Naive thymus-derived CD8-positive, alpha-beta T cell (primary cell): Measurements from ENCODE around the gene ZFHX3. TPM values are rescaled to one million over a fixed set of nuclear protein-coding genes. Genes with fewer than 3 reads are reported as not detected.

Source experiments
- ATAC-seq, 2 donors: fragments of 150-1000 bp; cut with Tn5 transposase in 1 of 2; sonication (Bioruptor Pico), chemical (Tn5 transposase) in 1 of 2; 1 replicate in 1 of 2; 2 replicates in 1 of 2; pipeline ENCODE4 v1.10.0; 2021; ENCODE audit warnings: mild to moderate bottlenecking in 2 of 2, moderate library complexity in 2 of 2
- POLR2A ChIA-PET: fragments of 350-600 bp; sonication (Branson Sonifier 250); formaldehyde crosslinking; loops from one replicate; lab custom pipeline; 2021; ENCODE audit warnings: antibody characterized with exemption; lab: Charles Lee
- DNase-seq, 10 donors: peaks; one replicate each; pipeline versions ENCODE4 v3.0.0 to v3.0.0-alpha.2; 2020 to 2022
- H3K27ac Mint-ChIP-seq, 10 donors: one replicate each; pipeline ENCODE4 v1.8.0; 2020 to 2022; ENCODE audit warnings: mild to moderate bottlenecking in 10 of 10, mixed read lengths in 10 of 10, moderate library complexity in 4 of 10, inconsistent platforms in 1 of 10
- H3K27me3 Mint-ChIP-seq, 5 donors: one replicate each; pipeline ENCODE4 v1.8.0; 2021 to 2022; ENCODE audit warnings: mixed read lengths in 5 of 5
- H3K36me3 Mint-ChIP-seq, 3 donors: one replicate each; pipeline ENCODE4 v1.8.0; 2020 to 2022; ENCODE audit warnings: mixed read lengths in 3 of 3, mild to moderate bottlenecking in 2 of 3, inconsistent platforms in 1 of 3
- H3K4me1 Mint-ChIP-seq, 4 donors: one replicate each; pipeline ENCODE4 v1.8.0; 2021 to 2022; ENCODE audit warnings: mixed read lengths in 4 of 4
- H3K4me3 Mint-ChIP-seq, 10 donors: one replicate each; pipeline ENCODE4 v1.8.0; 2020 to 2022; ENCODE audit warnings: mild to moderate bottlenecking in 10 of 10, mixed read lengths in 10 of 10, moderate library complexity in 6 of 10, inconsistent platforms in 1 of 10
- H3K9me3 Mint-ChIP-seq, 9 donors: one replicate each; pipeline ENCODE4 v1.8.0; 2020 to 2022; ENCODE audit warnings: mixed read lengths in 9 of 9, mild to moderate bottlenecking in 3 of 9, inconsistent platforms in 1 of 9, moderate library complexity in 1 of 9
- polyA plus RNA-seq, 3 donors: library from polyadenylated mRNA; unstranded; fragments of 300-500 nt; fragmentation: Illumina TruSeq; gene quantifications; one replicate each; pipeline ENCODE4 v1.2.3, GENCODE V29; 2021
- total RNA-seq, 8 experiments: library from RNA in 2 of 8; stranded (reverse) in 2 of 8; gene quantifications; one replicate each; pipeline ENCODE4 v1.2.3 and lab custom pipeline; 2021 to 2026

Gene ZFHX3
- total and polyA plus RNA-seq, 5 experiments from 2014 or later = 0.05 to 0.38 (median 0.34) TPM; not detected in 2

DNA sequence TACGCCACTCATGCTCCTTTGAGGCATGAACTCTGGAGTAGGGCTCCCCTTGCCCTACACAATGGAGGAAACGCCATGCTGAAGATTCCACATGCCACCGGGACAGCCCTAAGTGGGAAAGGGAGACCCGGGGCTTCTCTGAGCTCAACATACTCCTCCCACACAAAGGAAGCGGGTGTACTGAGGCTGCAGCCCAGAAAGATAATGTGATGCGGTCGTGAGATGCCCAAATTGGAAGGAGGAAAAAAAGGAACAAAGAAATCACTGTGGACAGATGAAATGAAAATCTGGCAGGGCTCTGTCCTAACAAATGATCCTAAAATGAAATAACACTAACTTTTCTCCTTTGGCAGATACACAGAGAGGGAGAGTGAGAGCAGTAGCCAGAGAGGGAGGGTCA lies 182.1 kb downstream of the ZFHX3 start:
- Mint-ChIP-seq H3K27ac (no peak overlapping the region), H3K36me3 (no peaks in the 10 kb centered on the region), H3K27me3 (peaks cover 0 to 10% (median 5%) of the 10 kb centered on the region in 5 donors), H3K9me3 (peaks cover 0 to 7% (median 0%) of the 10 kb centered on the region in 9 donors), H3K4me3 (no peak overlapping the region), H3K4me1 (peaks cover 0 to 4% (median 0%) of the 10 kb centered on the region in 4 donors)
- no peak for DNase-seq
- POLR2A ChIA-PET = no interaction called here
- ATAC-seq = no peak

DNA sequence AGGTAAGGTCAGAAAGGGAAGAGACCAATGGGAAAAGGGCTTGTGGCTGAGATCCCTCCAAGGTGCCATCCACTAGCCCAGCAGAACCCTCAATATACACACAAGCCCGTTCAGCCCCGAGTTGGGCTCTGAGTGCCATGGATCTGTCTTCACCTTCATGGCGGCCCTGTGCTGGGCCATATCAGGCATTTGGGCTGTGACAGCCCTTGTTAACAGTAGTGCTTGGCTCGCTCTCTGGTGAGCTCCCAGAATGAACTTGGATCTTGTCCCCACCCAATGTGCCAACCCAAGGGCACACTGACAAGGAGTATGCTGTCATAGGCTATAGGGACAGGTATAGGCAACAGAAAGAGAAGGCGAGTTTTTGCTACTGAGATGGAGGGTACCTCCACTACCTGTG lies 182.7 kb downstream of the ZFHX3 start:
- no peak for ATAC-seq
- H3K27ac Mint-ChIP-seq = peak overlapping the region in 1 of 10 donors; percentile 6
- peaks cover 0 to 11% (median 5%) of the 10 kb centered on the region in 5 donors for H3K27me3 Mint-ChIP-seq
- peaks cover 0 to 7% (median 0%) of the 10 kb centered on the region in 9 donors for H3K9me3 Mint-ChIP-seq
- no peak overlapping the region for H3K4me3 Mint-ChIP-seq
- POLR2A ChIA-PET = no interaction called here
- H3K4me1 Mint-ChIP-seq = peaks cover 0 to 4% (median 0%) of the 10 kb centered on the region in 4 donors
- DNase-seq = no peak
- no peaks in the 10 kb centered on the region for H3K36me3 Mint-ChIP-seq

DNA sequence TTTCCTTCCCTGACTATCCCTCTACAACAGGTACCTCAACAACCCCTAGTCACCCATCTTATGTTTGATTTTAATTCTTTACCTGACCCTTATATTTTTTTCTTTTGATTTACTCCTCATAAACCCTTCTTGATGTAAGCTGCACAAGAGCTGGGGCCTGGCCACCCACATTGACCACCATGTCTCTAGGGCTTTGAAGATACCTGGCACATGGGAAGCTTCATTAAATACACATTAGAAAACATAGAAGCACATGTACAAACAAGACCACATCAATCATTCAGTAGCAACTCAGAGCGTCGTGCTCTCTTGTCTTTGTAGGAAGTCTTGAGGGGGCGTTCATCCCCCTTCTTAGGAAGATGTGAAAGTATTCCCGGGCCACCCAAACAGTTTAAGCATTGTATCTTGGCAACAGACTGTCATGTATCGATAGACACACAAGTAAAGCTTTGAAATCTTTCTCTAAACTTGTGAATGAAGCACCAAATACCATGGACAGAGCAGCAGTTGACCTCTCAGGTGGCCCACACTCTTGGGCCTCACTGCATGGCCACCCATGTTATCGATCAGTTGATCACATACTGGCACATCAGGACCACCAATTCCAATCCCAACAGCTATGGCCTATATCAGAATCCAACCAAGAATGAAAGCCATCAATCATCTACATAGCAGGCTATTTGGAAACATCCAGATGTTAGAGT lies 183.6 kb downstream of the ZFHX3 start:
- no peak for ATAC-seq
- Mint-ChIP-seq H3K4me3 (no peak overlapping the region), H3K27me3 (peaks cover 0 to 17% (median 5%) of the 10 kb centered on the region in 5 donors), H3K9me3 (peaks cover 0 to 7% (median 0%) of the 10 kb centered on the region in 9 donors), H3K27ac (no peak overlapping the region), H3K4me1 (peaks cover 0 to 4% (median 0%) of the 10 kb centered on the region in 4 donors), H3K36me3 (no peaks in the 10 kb centered on the region)
- DNase-seq = no peak
- POLR2A ChIA-PET = no interaction called here

DNA sequence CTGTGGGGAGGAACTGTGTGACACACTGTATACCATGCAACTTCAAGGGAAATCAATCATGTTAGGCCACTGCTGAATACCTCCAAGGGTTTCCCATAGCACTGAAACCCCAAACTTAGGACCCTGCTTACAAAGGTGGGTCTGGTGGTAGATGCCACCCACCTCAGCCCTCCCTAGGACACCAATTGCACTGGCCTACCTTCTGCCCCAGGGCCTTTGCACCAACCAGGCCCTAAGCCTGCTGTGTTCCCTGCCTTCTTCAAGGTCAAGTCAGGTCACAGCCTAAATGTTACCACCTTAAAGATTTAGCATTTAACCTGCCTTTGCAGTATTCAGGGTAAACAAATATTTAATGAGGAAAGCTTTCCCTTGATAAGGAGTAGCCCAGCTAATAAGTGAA lies 185.8 kb downstream of the ZFHX3 start:
- H3K9me3 Mint-ChIP-seq = peaks cover 0 to 7% (median 0%) of the 10 kb centered on the region in 9 donors
- DNase-seq (no peak), ATAC-seq (no peak)
- H3K27ac Mint-ChIP-seq = no peak overlapping the region
- H3K36me3 Mint-ChIP-seq = no peaks in the 10 kb centered on the region
- peaks cover 0 to 4% (median 0%) of the 10 kb centered on the region in 4 donors for H3K4me1 Mint-ChIP-seq
- H3K27me3 Mint-ChIP-seq = peaks cover 0 to 22% (median 5%) of the 10 kb centered on the region in 5 donors
- POLR2A ChIA-PET = no interaction called here
- no peak overlapping the region for H3K4me3 Mint-ChIP-seq

DNA sequence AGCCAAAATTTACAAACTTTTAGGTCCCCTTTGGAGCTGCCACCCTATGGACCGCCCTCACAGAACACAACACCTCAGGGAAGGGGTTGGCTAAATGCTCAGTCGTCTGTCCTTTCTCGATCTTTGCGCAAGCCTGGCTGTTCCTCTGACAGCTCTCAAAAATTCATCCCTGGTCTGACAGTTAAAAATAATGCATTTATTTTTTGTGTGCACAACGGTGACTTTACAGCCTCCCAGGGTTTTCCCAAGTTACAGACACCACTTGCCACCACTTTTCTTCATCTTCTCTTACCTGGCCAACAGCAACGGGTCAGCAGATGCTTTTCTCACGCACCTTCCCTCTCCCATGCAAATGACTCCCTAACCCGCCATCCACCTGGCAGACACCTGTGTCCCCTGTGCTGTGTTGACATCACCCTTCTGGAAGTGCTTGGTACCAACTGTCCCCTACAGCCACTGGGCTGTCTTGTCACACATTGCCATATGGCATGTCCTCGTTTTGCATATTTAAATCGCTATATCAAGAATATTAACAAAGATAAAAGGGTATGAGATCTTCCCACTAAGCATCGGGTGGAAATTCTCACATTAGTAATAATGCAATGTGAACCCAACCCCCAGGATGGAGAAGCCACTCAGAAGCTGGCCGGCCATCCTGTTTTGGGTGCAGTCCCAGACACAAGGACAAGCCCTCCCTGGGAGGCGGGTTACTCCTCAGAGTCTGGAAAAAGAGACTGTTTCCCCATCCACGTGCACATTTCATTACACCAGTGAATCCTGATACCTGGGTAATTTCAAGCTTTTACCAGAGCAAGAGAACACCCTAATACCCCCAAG lies 187.0 kb downstream of the ZFHX3 start:
- ATAC-seq (no peak), DNase-seq (no peak)
- no peak overlapping the region for H3K4me3 Mint-ChIP-seq
- peaks cover 0 to 5% (median 0%) of the 10 kb centered on the region in 9 donors for H3K9me3 Mint-ChIP-seq
- peaks cover 0 to 4% (median 0%) of the 10 kb centered on the region in 4 donors for H3K4me1 Mint-ChIP-seq
- H3K27ac Mint-ChIP-seq = no peak overlapping the region
- H3K36me3 Mint-ChIP-seq = no peaks in the 10 kb centered on the region
- H3K27me3 Mint-ChIP-seq = peaks cover 0 to 22% (median 7%) of the 10 kb centered on the region in 5 donors
- POLR2A ChIA-PET = no interaction called here

DNA sequence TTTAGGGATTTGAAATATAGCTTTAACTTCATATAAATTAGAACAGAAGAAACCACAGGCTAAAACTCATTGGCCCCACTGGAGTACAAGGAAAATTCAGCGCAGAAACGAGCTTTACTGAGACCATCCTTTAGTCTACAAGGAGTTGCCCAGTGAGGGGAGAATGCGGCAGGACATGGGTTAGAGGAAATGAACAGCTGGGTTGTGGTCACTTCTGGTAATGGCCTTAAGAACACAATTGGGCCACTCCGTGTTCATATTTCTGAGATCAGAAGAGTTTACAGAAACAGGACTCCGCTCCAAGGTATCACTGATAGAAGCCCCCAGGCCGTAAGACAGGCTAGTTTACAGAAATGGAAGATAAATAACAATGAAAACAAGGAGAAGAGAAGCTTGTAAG lies 188.3 kb downstream of the ZFHX3 start:
- POLR2A ChIA-PET = no interaction called here

DNA sequence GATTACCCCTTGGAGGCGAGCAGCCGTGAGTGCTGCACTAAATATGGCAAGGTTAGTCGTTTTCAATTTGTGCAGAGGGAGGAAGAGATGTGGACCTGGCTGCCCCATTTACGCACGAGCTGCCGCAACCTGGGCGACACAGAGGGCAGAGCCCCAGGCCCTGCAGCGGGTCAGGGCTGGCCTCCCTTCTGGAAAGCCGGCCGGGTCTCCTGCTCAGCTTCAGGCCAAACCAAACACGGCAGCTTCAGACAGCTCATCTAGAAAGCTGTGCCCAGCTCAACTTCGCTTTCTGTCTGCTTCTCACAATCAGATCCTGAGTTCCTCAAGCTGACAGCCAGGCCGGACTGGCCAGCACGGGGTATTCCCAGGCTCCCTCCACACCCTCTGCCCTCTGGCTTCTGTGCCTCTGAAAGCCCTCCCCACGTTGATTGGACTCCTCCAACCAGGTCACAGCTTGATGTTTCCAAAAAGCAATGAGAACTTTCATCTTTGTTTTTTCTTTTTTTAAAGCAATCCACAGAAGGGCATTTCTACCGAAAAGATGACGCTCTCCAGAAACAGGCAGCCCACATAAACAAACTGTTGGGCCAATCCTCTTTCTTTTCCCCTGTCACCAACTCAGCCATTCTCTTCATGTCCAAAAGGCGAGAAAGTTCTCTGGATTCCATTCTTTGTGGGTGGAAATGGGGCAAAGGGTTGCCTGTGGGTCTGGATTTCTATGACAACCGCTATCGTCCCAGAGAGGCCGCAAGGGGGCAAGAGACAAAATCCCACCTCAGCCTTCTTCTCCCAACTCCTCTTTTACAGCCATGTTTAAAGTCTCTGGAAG lies 189.0 kb downstream of the ZFHX3 start:
- peaks cover 0 to 8% (median 2%) of the 10 kb centered on the region in 4 donors for H3K4me1 Mint-ChIP-seq
- peak overlapping the region in 1 of 10 donors; percentile 32 for H3K27ac Mint-ChIP-seq
- peaks cover 0 to 3% (median 0%) of the 10 kb centered on the region in 9 donors for H3K9me3 Mint-ChIP-seq
- POLR2A ChIA-PET = no interaction called here
- H3K4me3 Mint-ChIP-seq = no peak overlapping the region
- DNase-seq (no peak), ATAC-seq (no peak)
- H3K27me3 Mint-ChIP-seq = peaks cover 0 to 22% (median 5%) of the 10 kb centered on the region in 5 donors
- no peaks in the 10 kb centered on the region for H3K36me3 Mint-ChIP-seq

More for the DNA sequence above, 188.3 kb downstream of the ZFHX3 start:
- ATAC-seq = no peak
- H3K27ac Mint-ChIP-seq = no peak overlapping the region
- peaks cover 0 to 22% (median 7%) of the 10 kb centered on the region in 5 donors for H3K27me3 Mint-ChIP-seq
- H3K4me3 Mint-ChIP-seq = no peak overlapping the region
- peaks cover 0 to 4% (median under 1%) of the 10 kb centered on the region in 4 donors for H3K4me1 Mint-ChIP-seq
- no peak for DNase-seq
- H3K9me3 Mint-ChIP-seq = peaks cover 0 to 5% (median 0%) of the 10 kb centered on the region in 9 donors
- H3K36me3 Mint-ChIP-seq = no peaks in the 10 kb centered on the region

DNA sequence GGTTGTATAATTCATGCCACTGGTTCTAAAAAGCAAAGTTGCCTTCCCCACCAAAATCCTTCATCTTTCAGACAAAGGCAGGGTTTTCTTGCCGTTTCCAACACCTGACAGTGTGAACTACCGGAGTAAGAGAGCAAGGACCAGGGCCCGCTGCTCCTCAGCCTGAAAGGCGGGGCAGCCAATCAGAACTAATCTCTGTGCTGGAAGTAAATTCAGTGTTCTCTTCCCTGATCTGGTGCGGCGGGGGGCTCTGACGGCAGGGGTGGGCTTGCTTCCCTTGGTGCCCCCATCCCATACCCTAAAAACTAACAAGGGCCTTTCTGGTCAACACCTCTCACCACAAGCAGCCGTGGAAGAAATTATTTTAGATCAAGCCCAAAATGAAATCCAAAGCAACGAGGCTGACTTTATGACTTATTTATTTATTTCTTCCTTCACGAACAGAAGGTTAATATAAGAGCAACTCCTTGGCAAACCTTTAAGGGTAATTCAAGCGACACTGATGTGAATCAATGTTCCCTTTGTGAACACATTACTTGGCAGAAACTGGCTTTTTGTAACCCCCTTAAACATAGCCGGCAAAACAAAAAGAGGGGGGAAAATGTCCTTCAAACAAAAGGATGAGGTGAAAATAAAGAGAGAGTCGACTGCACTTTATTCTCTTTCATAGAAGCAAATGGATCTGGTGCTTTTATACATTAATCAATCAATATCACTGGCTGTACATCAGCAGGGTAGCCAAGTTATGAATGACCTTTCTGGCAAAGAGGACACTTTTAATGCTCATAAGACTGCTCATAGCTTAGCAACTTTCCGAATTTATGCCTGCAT lies 189.9 kb downstream of the ZFHX3 start:
- Mint-ChIP-seq H3K4me3 (no peak overlapping the region), H3K27ac (no peak overlapping the region), H3K27me3 (peaks cover 0 to 22% (median 2%) of the 10 kb centered on the region in 5 donors), H3K4me1 (peaks cover 0 to 16% (median under 1%) of the 10 kb centered on the region in 4 donors), H3K9me3 (no peaks in the 10 kb centered on the region), H3K36me3 (no peaks in the 10 kb centered on the region)
- POLR2A ChIA-PET = no interaction called here
- DNase-seq (no peak), ATAC-seq (no peak)

DNA sequence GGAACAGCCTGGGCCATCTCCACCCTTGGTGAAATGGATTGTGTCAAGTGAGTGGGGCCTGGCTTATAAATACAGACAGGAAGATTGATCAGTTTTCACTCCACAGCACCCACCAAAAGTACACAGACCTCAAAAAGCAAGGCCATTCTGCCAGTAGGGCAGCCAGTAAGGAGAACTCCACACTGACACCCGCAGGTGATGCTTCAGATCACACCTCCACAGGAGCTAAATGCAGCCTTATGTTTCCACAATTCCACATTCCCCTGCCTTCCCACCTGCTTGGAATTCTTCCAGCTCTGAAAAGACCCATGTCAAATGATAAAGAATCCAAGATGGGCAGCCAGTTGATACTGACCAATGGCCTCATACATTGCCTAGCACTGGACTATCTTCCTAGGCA lies 191.1 kb downstream of the ZFHX3 start:
- ATAC-seq = no peak

DNA sequence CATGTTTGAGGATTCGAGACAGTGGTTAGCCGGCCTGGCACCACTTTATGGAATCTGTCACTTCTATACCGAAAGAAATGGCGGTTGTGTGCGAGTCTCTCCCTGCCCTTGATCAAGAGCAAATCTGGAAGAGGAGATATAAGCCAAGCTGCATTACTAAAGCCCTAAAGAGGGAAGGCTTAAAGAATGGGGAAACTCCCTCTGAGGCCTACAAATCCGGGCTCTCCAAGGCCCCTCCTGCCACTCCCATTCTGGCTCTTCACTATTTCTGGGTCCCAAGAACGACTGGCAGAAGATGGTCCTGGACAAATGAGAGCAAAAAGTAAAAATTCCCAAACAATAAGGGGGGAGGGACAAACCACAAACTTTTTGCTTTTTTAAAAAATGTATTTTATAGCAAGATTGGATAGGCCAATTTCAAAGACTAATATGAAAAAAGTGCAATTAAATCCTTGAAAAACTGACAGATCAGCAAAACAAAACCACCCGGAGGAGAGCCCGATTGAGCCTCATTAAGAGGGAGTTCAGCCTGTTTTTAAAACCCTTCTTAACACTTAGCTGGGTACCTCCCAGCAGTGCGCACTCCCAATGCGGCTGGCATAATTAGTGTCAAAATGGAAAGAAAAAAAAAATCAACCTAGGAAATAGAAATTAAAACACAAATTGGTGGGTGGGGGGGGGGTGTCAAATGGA lies 193.5 kb downstream of the ZFHX3 start:
- peaks cover 2 to 7% (median 3%) of the 10 kb centered on the region in 5 donors for H3K27me3 Mint-ChIP-seq
- ATAC-seq (no peak), DNase-seq (no peak)
- peaks cover 0 to 20% (median 0%) of the 10 kb centered on the region in 4 donors for H3K4me1 Mint-ChIP-seq
- no peak overlapping the region for H3K27ac Mint-ChIP-seq
- peaks cover 0 to 4% (median 0%) of the 10 kb centered on the region in 3 donors for H3K36me3 Mint-ChIP-seq
- H3K4me3 Mint-ChIP-seq = no peak overlapping the region
- POLR2A ChIA-PET = no interaction called here
- H3K9me3 Mint-ChIP-seq = no peaks in the 10 kb centered on the region

More for the DNA sequence above, 191.1 kb downstream of the ZFHX3 start:
- no peak for DNase-seq
- H3K9me3 Mint-ChIP-seq = no peaks in the 10 kb centered on the region
- no peak overlapping the region for H3K4me3 Mint-ChIP-seq
- H3K27ac Mint-ChIP-seq = no peak overlapping the region
- POLR2A ChIA-PET = no interaction called here
- H3K27me3 Mint-ChIP-seq = peaks cover 0 to 22% (median 2%) of the 10 kb centered on the region in 5 donors
- peaks cover 0 to 16% (median under 1%) of the 10 kb centered on the region in 4 donors for H3K4me1 Mint-ChIP-seq
- no peaks in the 10 kb centered on the region for H3K36me3 Mint-ChIP-seq

DNA sequence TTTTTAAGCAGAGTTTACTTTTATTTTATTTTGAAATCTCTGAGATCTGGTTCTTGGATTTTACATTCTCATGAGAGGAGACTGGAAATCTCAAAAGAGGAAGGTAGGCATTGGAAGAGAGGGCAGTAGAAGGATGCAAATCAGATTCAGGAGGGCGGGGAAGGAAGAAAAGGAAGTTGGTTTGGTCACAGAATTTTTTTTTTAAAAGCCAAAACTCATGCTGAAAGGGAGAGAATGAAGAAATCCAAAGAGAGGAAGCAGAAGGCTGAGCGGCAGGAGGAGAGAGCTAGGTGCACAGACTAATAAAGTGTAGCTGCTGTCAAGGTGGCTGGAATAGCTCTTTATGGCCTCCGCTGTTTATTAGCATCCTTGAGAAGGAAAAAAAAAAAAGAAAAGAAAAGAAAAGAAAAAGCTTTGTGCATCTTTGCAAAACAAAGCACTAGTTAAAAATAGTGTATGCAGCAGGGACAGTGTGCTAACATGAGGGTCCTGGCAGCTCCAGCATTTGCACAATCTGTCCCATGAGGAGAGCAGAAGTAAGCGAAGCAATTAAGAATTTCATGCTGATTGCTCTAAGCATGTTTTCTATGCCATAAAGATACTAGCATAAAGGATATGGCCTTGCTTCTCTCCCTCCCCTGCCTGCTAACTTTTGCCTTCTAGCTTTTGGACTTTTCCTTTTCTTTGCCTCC lies 194.2 kb downstream of the ZFHX3 start:
- Mint-ChIP-seq H3K36me3 (peaks cover 0 to 4% (median 0%) of the 10 kb centered on the region in 3 donors), H3K9me3 (no peaks in the 10 kb centered on the region), H3K27me3 (peaks cover 3 to 8% (median 4%) of the 10 kb centered on the region in 5 donors), H3K4me1 (peaks cover 0 to 20% (median 0%) of the 10 kb centered on the region in 4 donors), H3K4me3 (no peak overlapping the region), H3K27ac (peak overlapping the region in 2 of 10 donors; percentile 16 to 39)
- DNase-seq = no peak
- ATAC-seq = no peak
- POLR2A ChIA-PET = no interaction called here
